ENCODE results near the gene SMKR1.
"Not testable (repeated sequence)": the region's sequence is repeated elsewhere in the genome, so short reads cannot be mapped to it uniquely, and the experiment has no call there.

Gene SMKR1

GRCh38 chr7:129481376-129481775 lies 21.0 kb upstream of the SMKR1 start:
- DNase-seq (ENCODE audit: insufficient read length, low spot score); FAIRE-seq: not testable (repeated sequence)

GRCh38 chr7:129482781-129483180 lies 19.6 kb upstream of the SMKR1 start:
- DNase-seq (ENCODE audit: insufficient read length, low spot score) (no peak), FAIRE-seq (no peak)

GRCh38 chr7:129489491-129489890 lies 12.8 kb upstream of the SMKR1 start:
- FAIRE-seq (no peak), DNase-seq (ENCODE audit: insufficient read length, low spot score) (peak; percentile 31)

GRCh38 chr7:129492391-129492790 lies 9.9 kb upstream of the SMKR1 start:
- FAIRE-seq (no peak), DNase-seq (ENCODE audit: insufficient read length, low spot score) (no peak)

GRCh38 chr7:129493555-129493954 lies 8.8 kb upstream of the SMKR1 start:
- FAIRE-seq (no peak), DNase-seq (ENCODE audit: insufficient read length, low spot score) (no peak)

GRCh38 chr7:129494041-129494440 lies 8.3 kb upstream of the SMKR1 start:
- no peak for DNase-seq (ENCODE audit: insufficient read length, low spot score)
- FAIRE-seq, result no peak

GRCh38 chr7:129495987-129496386 lies 6.3 kb upstream of the SMKR1 start:
- no peak for DNase-seq (ENCODE audit: insufficient read length, low spot score)
- no peak for FAIRE-seq

GRCh38 chr7:129496653-129497052 lies 5.7 kb upstream of the SMKR1 start:
- FAIRE-seq (no peak), DNase-seq (ENCODE audit: insufficient read length, low spot score) (no peak)

GRCh38 chr7:129497156-129497555 lies 5.2 kb upstream of the SMKR1 start:
- DNase-seq (ENCODE audit: insufficient read length, low spot score) (no peak), FAIRE-seq (no peak)

GRCh38 chr7:129498021-129498420 lies 4.3 kb upstream of the SMKR1 start:
- no peak for DNase-seq (ENCODE audit: insufficient read length, low spot score)
- no peak for FAIRE-seq

- FAIRE-seq, result no peak
- no peak for DNase-seq (ENCODE audit: insufficient read length, low spot score)
Observed at GRCh38 chr7:129499999-129500398, 2.3 kb upstream of the SMKR1 start.

- FAIRE-seq (no peak), DNase-seq (ENCODE audit: insufficient read length, low spot score) (no peak)
Observed at GRCh38 chr7:129502708-129503685, 666 bp downstream of the SMKR1 start.

- FAIRE-seq, result no peak
- no peak for DNase-seq (ENCODE audit: insufficient read length, low spot score)
Observed at GRCh38 chr7:129503725-129504124, 1.4 kb downstream of the SMKR1 start.

GRCh38 chr7:129512192-129512591 lies 9.9 kb downstream of the SMKR1 start:
- DNase-seq (ENCODE audit: insufficient read length, low spot score) (no peak), FAIRE-seq (no peak)

GRCh38 chr7:129513546-129513945 lies 11.2 kb downstream of the SMKR1 start:
- no peak for DNase-seq (ENCODE audit: insufficient read length, low spot score)
- no peak for FAIRE-seq

- FAIRE-seq, result no peak
- DNase-seq (ENCODE audit: insufficient read length, low spot score), result no peak
Observed at GRCh38 chr7:129514683-129515082, 12.4 kb downstream of the SMKR1 start.

- DNase-seq (ENCODE audit: insufficient read length, low spot score) (no peak), FAIRE-seq (no peak)
Observed at GRCh38 chr7:129515381-129515780, 13.1 kb downstream of the SMKR1 start.

GRCh38 chr7:129517931-129518330 lies 15.6 kb downstream of the SMKR1 start:
- DNase-seq (ENCODE audit: insufficient read length, low spot score) (no peak), FAIRE-seq (no peak)

GRCh38 chr7:129519464-129519863 lies 17.1 kb downstream of the SMKR1 start:
- FAIRE-seq (no peak), DNase-seq (ENCODE audit: insufficient read length, low spot score) (no peak)

- FAIRE-seq, result no peak
- no peak for DNase-seq (ENCODE audit: insufficient read length, low spot score)
Observed at GRCh38 chr7:129522088-129522970, 20.0 kb downstream of the SMKR1 start.

- DNase-seq (ENCODE audit: insufficient read length, low spot score) (no peak), FAIRE-seq (no peak)
Observed at GRCh38 chr7:129522971-129523340, 20.6 kb downstream of the SMKR1 start.

- FAIRE-seq, result no peak
Observed at GRCh38 chr7:129523924-129524323, 21.6 kb downstream of the SMKR1 start.

More at GRCh38 chr7:129523924-129524323, 21.6 kb downstream of the SMKR1 start:
- no peak for DNase-seq (ENCODE audit: insufficient read length, low spot score)

Data from HTR-8/SVneo (cell line).